Stimulated activated CD4-positive, alpha-beta T cell treated with anti-CD3 and anti-CD28 coated beads, TNF-alpha, amount 100 ng/mL, for 1 hour (primary cell): ENCODE measurements around the gene MUSK.

Source experiments
- DNase-seq, 3 donors: peaks; one replicate each; pipeline ENCODE4 v3.0.0-alpha.2; 2020; ENCODE audit warnings: low read depth in 3 of 3, low spot score in 1 of 3

The MUSK gene

GRCh38 chr9:110850401-110851135 is 182.0 kb downstream of the MUSK start:
- no peak for DNase-seq
